T-helper 2 cell treated with Interferon-gamma antibody and Interleukin-4, amounts not matched to agents 5 μg/mL and 100 μg/mL, for 36 hours (primary cell): ENCODE data around the gene NUCKS1.

Source experiments
- DNase-seq: peaks from one replicate; pipeline ENCODE4 v3.0.0; 2021; ENCODE audit warnings: low spot score
- H3K27ac Mint-ChIP-seq: one replicate; pipeline ENCODE4 v1.8.0; 2021; ENCODE audit warnings: mild to moderate bottlenecking, mixed read lengths
- H3K27me3 Mint-ChIP-seq: one replicate; pipeline ENCODE4 v1.8.0; 2021; ENCODE audit warnings: low read depth, mixed read lengths
- H3K36me3 Mint-ChIP-seq: one replicate; pipeline ENCODE4 v1.8.0; 2021; ENCODE audit warnings: low read depth, mixed read lengths
- H3K4me1 Mint-ChIP-seq: one replicate; pipeline ENCODE4 v1.8.0; 2021; ENCODE audit warnings: low read depth, mixed read lengths
- H3K4me3 Mint-ChIP-seq: one replicate; pipeline ENCODE4 v1.8.0; 2022; ENCODE audit warnings: mild to moderate bottlenecking, moderate library complexity, mixed read lengths
- H3K9me3 Mint-ChIP-seq: one replicate; pipeline ENCODE4 v1.8.0; 2021; ENCODE audit warnings: mixed read lengths

NUCKS1 gene

GRCh38 chr1:205710201-205711062 is 39.5 kb downstream of the NUCKS1 start:
- Mint-ChIP-seq H3K9me3 (no peaks in the 10 kb centered on the region), H3K4me3 (no peak overlapping the region), H3K27me3 (no peaks in the 10 kb centered on the region), H3K27ac (no peak overlapping the region), H3K36me3 (peaks cover 38% of the 10 kb centered on the region), H3K4me1 (peaks cover 14% of the 10 kb centered on the region)
- DNase-seq, result no peak

GRCh38 chr1:205709640-205710039 is 40.3 kb downstream of the NUCKS1 start:
- H3K27ac Mint-ChIP-seq, result no peak overlapping the region
- H3K4me3 Mint-ChIP-seq, result no peak overlapping the region
- no peaks in the 10 kb centered on the region for H3K27me3 Mint-ChIP-seq
- peaks cover 18% of the 10 kb centered on the region for H3K4me1 Mint-ChIP-seq
- H3K36me3 Mint-ChIP-seq, result peaks cover 31% of the 10 kb centered on the region
- no peak for DNase-seq
- H3K9me3 Mint-ChIP-seq, result no peaks in the 10 kb centered on the region

- DNase-seq, result no peak
- Mint-ChIP-seq H3K9me3 (no peaks in the 10 kb centered on the region), H3K36me3 (peaks cover 28% of the 10 kb centered on the region), H3K27ac (no peak overlapping the region), H3K27me3 (no peaks in the 10 kb centered on the region), H3K4me1 (peaks cover 20% of the 10 kb centered on the region), H3K4me3 (no peak overlapping the region)
These were observed 41.0 kb downstream of the NUCKS1 start for GRCh38 chr1:205709059-205709398.

- no peak overlapping the region for H3K27ac Mint-ChIP-seq
- H3K9me3 Mint-ChIP-seq, result no peaks in the 10 kb centered on the region
- peaks cover 20% of the 10 kb centered on the region for H3K4me1 Mint-ChIP-seq
- H3K27me3 Mint-ChIP-seq, result no peaks in the 10 kb centered on the region
- DNase-seq, result no peak
- peaks cover 31% of the 10 kb centered on the region for H3K36me3 Mint-ChIP-seq
- H3K4me3 Mint-ChIP-seq, result no peak overlapping the region
These were observed 43.1 kb downstream of the NUCKS1 start for GRCh38 chr1:205706601-205707502.

GRCh38 chr1:205704903-205705302 is 45.1 kb downstream of the NUCKS1 start:
- no peak overlapping the region for H3K4me3 Mint-ChIP-seq
- peaks cover 13% of the 10 kb centered on the region for H3K4me1 Mint-ChIP-seq
- H3K9me3 Mint-ChIP-seq, result no peaks in the 10 kb centered on the region
- no peak for DNase-seq
- no peak overlapping the region for H3K27ac Mint-ChIP-seq
- H3K36me3 Mint-ChIP-seq, result peaks cover 25% of the 10 kb centered on the region
- H3K27me3 Mint-ChIP-seq, result no peaks in the 10 kb centered on the region

- Mint-ChIP-seq H3K27ac (no peak overlapping the region), H3K9me3 (no peaks in the 10 kb centered on the region), H3K27me3 (peaks cover 3% of the 10 kb centered on the region), H3K4me1 (peaks cover 13% of the 10 kb centered on the region), H3K4me3 (no peak overlapping the region), H3K36me3 (peaks cover 15% of the 10 kb centered on the region)
- DNase-seq, result no peak
These were observed 46.9 kb downstream of the NUCKS1 start for GRCh38 chr1:205703072-205703471.

GRCh38 chr1:205701891-205702290 is 48.1 kb downstream of the NUCKS1 start:
- no peak overlapping the region for H3K4me3 Mint-ChIP-seq
- peaks cover 11% of the 10 kb centered on the region for H3K4me1 Mint-ChIP-seq
- peaks cover 11% of the 10 kb centered on the region for H3K27me3 Mint-ChIP-seq
- H3K36me3 Mint-ChIP-seq, result peaks cover 14% of the 10 kb centered on the region
- DNase-seq, result no peak
- no peak overlapping the region for H3K27ac Mint-ChIP-seq
- no peaks in the 10 kb centered on the region for H3K9me3 Mint-ChIP-seq

GRCh38 chr1:205701420-205701819 is 48.6 kb downstream of the NUCKS1 start:
- Mint-ChIP-seq H3K4me3 (no peak overlapping the region), H3K36me3 (peaks cover 9% of the 10 kb centered on the region)

GRCh38 chr1:205700865-205701401 is 49.0 kb downstream of the NUCKS1 start:
- H3K4me1 Mint-ChIP-seq, result peaks cover 6% of the 10 kb centered on the region
- H3K27ac Mint-ChIP-seq, result no peak overlapping the region

More at GRCh38 chr1:205701420-205701819, 48.6 kb downstream of the NUCKS1 start:
- Mint-ChIP-seq H3K27ac (no peak overlapping the region), H3K4me1 (peaks cover 6% of the 10 kb centered on the region), H3K27me3 (peaks cover 15% of the 10 kb centered on the region), H3K9me3 (no peaks in the 10 kb centered on the region)
- no peak for DNase-seq

GRCh38 chr1:205699416-205699815 is 50.6 kb downstream of the NUCKS1 start:
- Mint-ChIP-seq H3K9me3 (no peaks in the 10 kb centered on the region), H3K4me3 (no peak overlapping the region), H3K36me3 (peaks cover 7% of the 10 kb centered on the region), H3K27me3 (peaks cover 18% of the 10 kb centered on the region), H3K4me1 (no peaks in the 10 kb centered on the region), H3K27ac (no peak overlapping the region)
- DNase-seq, result no peak

More at GRCh38 chr1:205700865-205701401, 49.0 kb downstream of the NUCKS1 start:
- no peak for DNase-seq
- no peak overlapping the region for H3K4me3 Mint-ChIP-seq
- H3K27me3 Mint-ChIP-seq, result peaks cover 18% of the 10 kb centered on the region
- H3K9me3 Mint-ChIP-seq, result no peaks in the 10 kb centered on the region
- H3K36me3 Mint-ChIP-seq, result peaks cover 8% of the 10 kb centered on the region

GRCh38 chr1:205698921-205699320 is 51.1 kb downstream of the NUCKS1 start:
- peaks cover 18% of the 10 kb centered on the region for H3K27me3 Mint-ChIP-seq
- H3K4me3 Mint-ChIP-seq, result no peak overlapping the region

GRCh38 chr1:205693421-205693991 is 56.5 kb downstream of the NUCKS1 start:
- Mint-ChIP-seq H3K27ac (no peak overlapping the region), H3K36me3 (no peaks in the 10 kb centered on the region), H3K9me3 (no peaks in the 10 kb centered on the region), H3K4me3 (no peak overlapping the region), H3K4me1 (peaks cover 12% of the 10 kb centered on the region), H3K27me3 (peaks cover 19% of the 10 kb centered on the region)
- DNase-seq, result no peak

More at GRCh38 chr1:205698921-205699320, 51.1 kb downstream of the NUCKS1 start:
- no peak for DNase-seq
- H3K36me3 Mint-ChIP-seq, result peaks cover 7% of the 10 kb centered on the region
- H3K9me3 Mint-ChIP-seq, result no peaks in the 10 kb centered on the region
- no peaks in the 10 kb centered on the region for H3K4me1 Mint-ChIP-seq
- H3K27ac Mint-ChIP-seq, result no peak overlapping the region

- Mint-ChIP-seq H3K27ac (no peak overlapping the region), H3K4me3 (no peak overlapping the region), H3K27me3 (peaks cover 22% of the 10 kb centered on the region), H3K9me3 (no peaks in the 10 kb centered on the region), H3K4me1 (peaks cover 12% of the 10 kb centered on the region), H3K36me3 (no peaks in the 10 kb centered on the region)
- no peak for DNase-seq
These were observed 57.6 kb downstream of the NUCKS1 start for GRCh38 chr1:205692423-205692822.
